GM18870 (cell line): Measurements from ENCODE around the gene RNF125.

Source experiments
- ATAC-seq: cut with Tn5 transposase; IDR thresholded peaks from one replicate; pipeline ENCODE4 v1.9.1; 2021; ENCODE audit warnings: moderate library complexity; ENCODE audit not compliant: unreplicated experiment

The RNF125 gene

GRCh38 chr18:32021756-32022564, 3.3 kb downstream of the RNF125 start:
- no peak for ATAC-seq

GRCh38 chr18:32025744-32026143, 7.1 kb downstream of the RNF125 start:
- no peak for ATAC-seq

- no peak for ATAC-seq
Observed at GRCh38 chr18:32026491-32027086, 8.0 kb downstream of the RNF125 start.

GRCh38 chr18:32029558-32029957, 10.9 kb downstream of the RNF125 start:
- no peak for ATAC-seq

GRCh38 chr18:32032609-32033008, 14.0 kb downstream of the RNF125 start:
- no peak for ATAC-seq

GRCh38 chr18:32036506-32037180, 18.0 kb downstream of the RNF125 start:
- no peak for ATAC-seq

- ATAC-seq, result no peak
Observed at GRCh38 chr18:32037616-32038015, 19.0 kb downstream of the RNF125 start.

GRCh38 chr18:32040936-32041335, 22.3 kb downstream of the RNF125 start:
- peak; percentile 75 for ATAC-seq

GRCh38 chr18:32042337-32042736, 23.7 kb downstream of the RNF125 start:
- no peak for ATAC-seq

- peak; percentile 71 for ATAC-seq
Observed at GRCh38 chr18:32048507-32049091, 30.0 kb downstream of the RNF125 start.

- no peak for ATAC-seq
Observed at GRCh38 chr18:32049393-32050171, 31.0 kb downstream of the RNF125 start.

GRCh38 chr18:32056613-32057358, 38.2 kb downstream of the RNF125 start:
- no peak for ATAC-seq

- no peak for ATAC-seq
Observed at GRCh38 chr18:32057624-32058165, 39.1 kb downstream of the RNF125 start.

GRCh38 chr18:32060026-32060425, 41.4 kb downstream of the RNF125 start:
- no peak for ATAC-seq

- ATAC-seq, result no peak
Observed at GRCh38 chr18:32067375-32068167, 48.9 kb downstream of the RNF125 start.

GRCh38 chr18:32072321-32072720, 53.7 kb downstream of the RNF125 start:
- ATAC-seq, result no peak

- no peak for ATAC-seq
Observed at GRCh38 chr18:32074206-32074605, 55.6 kb downstream of the RNF125 start.

- ATAC-seq, result no peak
Observed at GRCh38 chr18:32078845-32079244, 60.2 kb downstream of the RNF125 start.

GRCh38 chr18:32081881-32082280, 63.3 kb downstream of the RNF125 start:
- ATAC-seq, result no peak
